CD14-positive monocyte (primary cell): Measurements from ENCODE around the gene PLSCR3. TPM values are rescaled to one million over a fixed set of nuclear protein-coding genes. Genes with fewer than 3 reads are reported as not detected.

Experiments used
- DNase-seq, 3 donors: peaks; one replicate each; pipeline ENCODE4 v3.0.0-alpha.2; 2011 to 2022
- H2AFZ ChIP-seq: 2 replicates; pipeline ENCODE4 v1.6.0; 2012; ENCODE audit warnings: mild to moderate bottlenecking, low read depth, low read length, inconsistent platforms; ENCODE audit not compliant: insufficient read depth, poor library complexity, severe bottlenecking
- H3K27ac ChIP-seq, 2 donors: 1 replicate in 1 of 2; 2 replicates in 1 of 2; pipeline ENCODE4 v1.5.1; 2012 to 2013; ENCODE audit warnings: low read length in 2 of 2, control low read depth in 1 of 2, inconsistent platforms in 1 of 2, low read depth in 1 of 2, mild to moderate bottlenecking in 1 of 2
- H3K27me3 ChIP-seq, 2 donors: one replicate each; pipeline versions ENCODE4 v1.6.0 to v1.6.1; 2011 to 2013; ENCODE audit warnings: low read length in 2 of 2; ENCODE audit not compliant: control insufficient read depth in 2 of 2, insufficient read depth in 2 of 2
- H3K36me3 ChIP-seq, 2 donors: replicated peaks in 1 of 2; 1 replicate in 1 of 2; 2 replicates in 1 of 2; pipeline versions ENCODE4 v1.5.1 to v1.6.1; 2012 to 2013; ENCODE audit warnings: low read length in 2 of 2, control low read depth in 1 of 2, inconsistent platforms in 1 of 2, mild to moderate bottlenecking in 1 of 2; ENCODE audit not compliant: insufficient read depth in 2 of 2, control insufficient read depth in 1 of 2
- H3K4me1 ChIP-seq, 2 donors: 1 replicate in 1 of 2; 2 replicates in 1 of 2; pipeline versions ENCODE4 v1.5.1 to v1.6.1; 2012 to 2013; ENCODE audit warnings: low read length in 2 of 2, control low read depth in 1 of 2, inconsistent platforms in 1 of 2, mild to moderate bottlenecking in 1 of 2, moderate library complexity in 1 of 2; ENCODE audit not compliant: insufficient read depth in 2 of 2, control insufficient read depth in 1 of 2
- H3K4me2 ChIP-seq: replicated peaks from 2 replicates; pipeline ENCODE3; 2012; ENCODE audit warnings: low read length, moderate library complexity, mild to moderate bottlenecking; ENCODE audit not compliant: poor library complexity, severe bottlenecking; ENCODE audit errors: extremely low read depth
- H3K4me3 ChIP-seq, 3 experiments: fragments of 200-600 bp in 1 of 3; sonication (generic) in 1 of 3; replicated peaks in 1 of 3; 1 replicate in 2 of 3; 2 replicates in 1 of 3; pipeline ENCODE4 v1.5.1; 2011 to 2013; ENCODE audit warnings: low read length in 3 of 3, mild to moderate bottlenecking in 3 of 3, control low read depth in 2 of 3, low read depth in 2 of 3, inconsistent platforms in 1 of 3, moderate library complexity in 1 of 3
- H3K79me2 ChIP-seq: 2 replicates; pipeline ENCODE4 v1.6.0; 2012; ENCODE audit warnings: mild to moderate bottlenecking, control low read depth, inconsistent platforms, low read length, moderate library complexity; ENCODE audit not compliant: insufficient read depth
- H3K9ac ChIP-seq: 2 replicates; pipeline ENCODE4 v1.6.0; 2017; ENCODE audit warnings: low read length, mild to moderate bottlenecking; ENCODE audit not compliant: insufficient read depth, poor library complexity, severe bottlenecking
- H3K9me3 ChIP-seq, 2 donors: replicated peaks in 1 of 2; 1 replicate in 1 of 2; 2 replicates in 1 of 2; pipeline versions ENCODE4 v1.5.1 to v1.6.1; 2012 to 2013; ENCODE audit warnings: low read length in 2 of 2, control low read depth in 1 of 2; ENCODE audit not compliant: control insufficient read depth in 1 of 2, insufficient read depth in 1 of 2
- H4K20me1 ChIP-seq: 2 replicates; pipeline ENCODE4 v1.6.0; 2012; ENCODE audit warnings: mild to moderate bottlenecking, low read length, control low read depth, moderate library complexity; ENCODE audit not compliant: insufficient read depth
- H3K27ac Mint-ChIP-seq, 7 donors: one replicate each; pipeline ENCODE4 v1.8.0; 2020; ENCODE audit warnings: mild to moderate bottlenecking in 7 of 7, mixed read lengths in 7 of 7, moderate library complexity in 6 of 7, inconsistent platforms in 2 of 7
- H3K27me3 Mint-ChIP-seq, 3 donors: one replicate each; pipeline ENCODE4 v1.8.0; 2021 to 2022; ENCODE audit warnings: low read depth in 3 of 3, mild to moderate bottlenecking in 3 of 3, mixed read lengths in 3 of 3, moderate library complexity in 3 of 3, inconsistent platforms in 1 of 3
- H3K36me3 Mint-ChIP-seq, 2 donors: one replicate each; pipeline ENCODE4 v1.8.0; 2020; ENCODE audit warnings: mixed read lengths in 2 of 2, inconsistent platforms in 1 of 2, mild to moderate bottlenecking in 1 of 2
- H3K4me1 Mint-ChIP-seq: one replicate; pipeline ENCODE4 v1.8.0; 2020; ENCODE audit warnings: mild to moderate bottlenecking, mixed read lengths
- H3K4me3 Mint-ChIP-seq, 2 donors: one replicate each; pipeline ENCODE4 v1.8.0; 2020; ENCODE audit warnings: mild to moderate bottlenecking in 2 of 2, mixed read lengths in 2 of 2, moderate library complexity in 1 of 2
- H3K9me3 Mint-ChIP-seq, 7 donors: one replicate each; pipeline ENCODE4 v1.8.0; 2020 to 2022; ENCODE audit warnings: mixed read lengths in 7 of 7, mild to moderate bottlenecking in 6 of 7, moderate library complexity in 6 of 7, inconsistent platforms in 2 of 7
- WGBS: methylation state at CpG from one replicate; pipeline ENCODE4 v1.1.5; 2013; ENCODE audit warnings: missing lambda C conversion rate; ENCODE audit not compliant: insufficient coverage; 5-methylcytosine and 5-hydroxymethylcytosine counted together
- intact Hi-C, 2 donors: fragments of 100-400 bp; cut with micrococcal nuclease; formaldehyde crosslinking; loops; one replicate each; pipeline versions ENCODE4 v1.15.0 to v1.15.1; 2023
- polyA plus RNA-seq, 3 donors: library from polyadenylated mRNA; depleted of rRNA in 1 of 3; unstranded in 2 of 3; stranded (reverse) in 1 of 3; fragments of 300-500 nt in 2 of 3; fragments of >200 nt in 1 of 3; fragmentation: Illumina TruSeq in 2 of 3; gene quantifications; 1 replicate in 2 of 3; 2 replicates in 1 of 3; pipeline ENCODE4 v1.2.3, GENCODE V29; 2012 to 2021
- TF ChIP-seq, protein P1 (sequence below): fragments of 200-600 bp; IDR thresholded peaks from one replicate; pipeline ENCODE4 v1.8.0; 2022; ENCODE audit warnings: antibody characterized with exemption, mild to moderate bottlenecking

Gene PLSCR3
- polyA plus RNA-seq, 3 donors = 37.6 to 70.4 (median 45.7) TPM

DNA sequence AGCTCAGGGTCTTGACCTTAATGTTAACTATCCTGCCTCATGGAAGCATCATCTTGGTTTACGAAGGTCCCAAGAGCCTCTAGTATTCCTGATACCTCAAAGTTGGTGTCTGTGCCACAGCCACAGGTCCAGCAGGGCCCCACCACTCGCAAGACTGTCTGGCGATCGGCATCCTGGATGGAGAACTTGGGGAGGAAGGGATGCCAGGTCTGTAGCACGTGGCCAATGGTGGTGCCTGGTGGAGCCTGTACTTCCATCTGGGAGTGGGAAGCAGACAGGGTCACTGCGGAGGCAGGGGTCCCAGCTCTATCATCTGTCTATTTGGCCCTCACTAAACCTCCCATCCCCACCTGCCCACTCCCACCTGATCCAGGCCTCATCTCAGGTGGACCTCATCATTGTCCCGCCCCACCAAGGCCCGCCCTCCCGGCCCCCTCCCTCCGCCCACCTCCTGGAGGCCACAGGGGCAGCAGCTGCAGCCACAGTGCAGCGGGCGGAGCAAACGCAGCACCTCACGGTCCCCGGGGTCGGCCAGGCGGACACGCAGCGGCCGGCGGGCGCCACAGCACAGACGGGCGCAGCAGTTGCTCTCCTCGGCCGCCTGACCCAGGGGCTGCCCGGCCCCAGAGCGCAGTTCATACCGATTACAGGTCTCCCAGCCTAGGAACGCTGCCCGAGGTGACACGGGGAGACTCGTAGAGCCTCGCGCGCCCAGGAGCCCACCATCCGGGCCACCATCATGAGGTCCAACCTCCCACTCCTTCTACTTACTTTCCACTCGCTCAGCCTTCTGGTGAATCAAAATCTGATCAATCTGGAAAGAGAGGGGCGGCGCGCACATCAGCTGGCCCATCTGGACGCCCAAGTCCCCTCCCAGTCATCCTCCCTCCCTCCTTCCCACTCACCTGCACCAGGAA, 1.4 kb downstream of the PLSCR3 start:
- no peak for DNase-seq
- peaks cover 43 to 49% of the 10 kb centered on the region in 2 donors for H3K36me3 Mint-ChIP-seq

DNA sequence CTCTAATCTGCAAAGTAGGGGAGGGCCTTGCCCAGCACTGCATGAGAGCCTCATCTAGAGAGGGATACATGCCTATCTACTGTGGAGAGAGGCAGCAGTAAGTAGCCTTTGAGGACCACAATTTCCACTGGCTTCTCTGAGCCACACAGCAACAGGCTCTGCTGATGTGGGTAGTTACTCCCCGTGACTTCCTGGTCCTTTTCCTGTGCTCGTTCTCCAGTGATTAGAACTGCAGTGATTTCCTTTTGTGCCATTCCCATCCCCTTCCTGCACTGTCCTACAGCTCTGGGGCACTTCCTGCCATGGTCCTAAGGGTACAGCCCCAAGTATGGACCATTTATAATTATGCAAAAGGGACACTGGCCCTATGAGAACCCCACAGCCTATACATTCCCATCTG, 3.0 kb downstream of the PLSCR3 start:
- H3K79me2 ChIP-seq = no peaks in the 10 kb centered on the region
- no peak overlapping the region for H3K9ac ChIP-seq
- Mint-ChIP-seq H3K9me3 (peaks cover 0 to 2% (median 0%) of the 10 kb centered on the region in 7 donors), H3K27me3 (peaks cover under 1 to 5% (median 3%) of the 10 kb centered on the region in 3 donors), H3K4me1 (peaks cover 15% of the 10 kb centered on the region), H3K27ac (no peak overlapping the region), H3K36me3 (peaks cover 49 to 61% of the 10 kb centered on the region in 2 donors), H3K4me3 (no peak overlapping the region)
- H4K20me1 ChIP-seq = no peaks in the 10 kb centered on the region
- H3K36me3 ChIP-seq = peaks cover 31 to 52% of the 10 kb centered on the region in 2 donors
- intact Hi-C loops = loop anchor here in 1 of 2 donors (5.0 kb wide), 1 partner anchor 39 kb away; the partner anchor contains the start of gene KCTD11
- no peaks in the 10 kb centered on the region for H3K9me3 ChIP-seq
- TF ChIP-seq, protein P1, sequence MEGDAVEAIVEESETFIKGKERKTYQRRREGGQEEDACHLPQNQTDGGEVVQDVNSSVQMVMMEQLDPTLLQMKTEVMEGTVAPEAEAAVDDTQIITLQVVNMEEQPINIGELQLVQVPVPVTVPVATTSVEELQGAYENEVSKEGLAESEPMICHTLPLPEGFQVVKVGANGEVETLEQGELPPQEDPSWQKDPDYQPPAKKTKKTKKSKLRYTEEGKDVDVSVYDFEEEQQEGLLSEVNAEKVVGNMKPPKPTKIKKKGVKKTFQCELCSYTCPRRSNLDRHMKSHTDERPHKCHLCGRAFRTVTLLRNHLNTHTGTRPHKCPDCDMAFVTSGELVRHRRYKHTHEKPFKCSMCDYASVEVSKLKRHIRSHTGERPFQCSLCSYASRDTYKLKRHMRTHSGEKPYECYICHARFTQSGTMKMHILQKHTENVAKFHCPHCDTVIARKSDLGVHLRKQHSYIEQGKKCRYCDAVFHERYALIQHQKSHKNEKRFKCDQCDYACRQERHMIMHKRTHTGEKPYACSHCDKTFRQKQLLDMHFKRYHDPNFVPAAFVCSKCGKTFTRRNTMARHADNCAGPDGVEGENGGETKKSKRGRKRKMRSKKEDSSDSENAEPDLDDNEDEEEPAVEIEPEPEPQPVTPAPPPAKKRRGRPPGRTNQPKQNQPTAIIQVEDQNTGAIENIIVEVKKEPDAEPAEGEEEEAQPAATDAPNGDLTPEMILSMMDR = no peak
- no peak overlapping the region for H2AFZ ChIP-seq
- no peaks in the 10 kb centered on the region for H3K27me3 ChIP-seq
- DNase-seq = no peak
- no peak overlapping the region for H3K27ac ChIP-seq
- 29% methylated on average over 2 of the region's 2 CpGs for WGBS
- H3K4me2 ChIP-seq = no peak overlapping the region
- no peak overlapping the region for H3K4me3 ChIP-seq
- peaks cover 15 to 19% of the 10 kb centered on the region in 2 donors for H3K4me1 ChIP-seq

More for the DNA sequence above, 1.4 kb downstream of the PLSCR3 start:
- Histone ChIP-seq H3K27me3 (no peaks in the 10 kb centered on the region), H3K4me2 (peak overlapping the region; percentile 99), H3K4me3 (peak overlapping the region in 2 of 3 experiments; percentile 79 to 94), H3K79me2 (no peaks in the 10 kb centered on the region), H3K9me3 (no peaks in the 10 kb centered on the region), H3K4me1 (peaks cover 15 to 19% of the 10 kb centered on the region in 2 donors), H2AFZ (peak overlapping the region; percentile 97), H3K36me3 (peaks cover 31 to 48% of the 10 kb centered on the region in 2 donors), H3K9ac (peak overlapping the region; percentile 27), H3K27ac (no peak overlapping the region), H4K20me1 (no peaks in the 10 kb centered on the region)
- peak overlapping the region; percentile 31 to 48 for H3K4me3 Mint-ChIP-seq
- H3K4me1 Mint-ChIP-seq = peaks cover 15% of the 10 kb centered on the region
- H3K27me3 Mint-ChIP-seq = peaks cover 0 to 5% (median 3%) of the 10 kb centered on the region in 3 donors
- intact Hi-C loops = loop anchor here in 1 of 2 donors (5.0 kb wide), 1 partner anchor 41 kb away; the partner anchor contains the start of gene KCTD11
- TF ChIP-seq, protein P1 = no peak
- no peak overlapping the region for H3K27ac Mint-ChIP-seq
- WGBS = 94% methylated on average over 23 of the region's 42 CpGs
- H3K9me3 Mint-ChIP-seq = peaks cover 0 to 2% (median 0%) of the 10 kb centered on the region in 7 donors
